Muscle of leg (tissue), 11 donors: Measurements from ENCODE around the gene GSE1. TPM values are rescaled to one million over a fixed set of nuclear protein-coding genes. Genes with fewer than 3 reads are reported as not detected.

Experiments
- DNase-seq: peaks from one replicate; pipeline ENCODE4 v3.0.0; 2013
- H3K27ac ChIP-seq: one replicate; pipeline ENCODE4 v1.5.1; 2013; ENCODE audit warnings: mild to moderate bottlenecking, low read length, control low read depth
- H3K27me3 ChIP-seq: one replicate; pipeline ENCODE4 v1.6.1; 2013; ENCODE audit warnings: low read length; ENCODE audit not compliant: control insufficient read depth, insufficient read depth
- H3K36me3 ChIP-seq: one replicate; pipeline ENCODE4 v1.6.1; 2013; ENCODE audit warnings: low read length; ENCODE audit not compliant: control insufficient read depth, insufficient read depth
- H3K4me1 ChIP-seq: one replicate; pipeline ENCODE4 v1.6.1; 2013; ENCODE audit warnings: low read length; ENCODE audit not compliant: control insufficient read depth, insufficient read depth
- H3K4me3 ChIP-seq: one replicate; pipeline ENCODE4 v1.5.1; 2013; ENCODE audit warnings: low read length, control low read depth
- H3K9me3 ChIP-seq: replicated peaks from 2 replicates; pipeline ENCODE4 v1.6.1; 2013; ENCODE audit warnings: low read depth, low read length; ENCODE audit not compliant: control insufficient read depth
- WGBS: methylation state at CpG from one replicate; pipeline ENCODE4 v1.1.5; 2013; ENCODE audit warnings: missing lambda C conversion rate; ENCODE audit not compliant: insufficient coverage; 5-methylcytosine and 5-hydroxymethylcytosine counted together
- polyA plus RNA-seq, 8 donors: library from polyadenylated mRNA; unstranded; fragments of 120-200 nt; gene quantifications; one replicate each; pipeline versions ENCODE4 v1.2.1 to v1.2.3, GENCODE V29; 2013; ENCODE audit warnings: inconsistent platforms in 1 of 8, low replicate concordance in 1 of 8; ENCODE audit not compliant: insufficient read length in 8 of 8, insufficient read depth in 1 of 8
- total RNA-seq: library from RNA; stranded (reverse); fragments of 120-200 nt; gene quantifications from one replicate; pipeline ENCODE4 v1.2.4, GENCODE V29; 2013

GSE1 gene
- total and polyA plus RNA-seq, 9 donors = 32.4 to 67.4 (median 47.3) TPM

DNA sequence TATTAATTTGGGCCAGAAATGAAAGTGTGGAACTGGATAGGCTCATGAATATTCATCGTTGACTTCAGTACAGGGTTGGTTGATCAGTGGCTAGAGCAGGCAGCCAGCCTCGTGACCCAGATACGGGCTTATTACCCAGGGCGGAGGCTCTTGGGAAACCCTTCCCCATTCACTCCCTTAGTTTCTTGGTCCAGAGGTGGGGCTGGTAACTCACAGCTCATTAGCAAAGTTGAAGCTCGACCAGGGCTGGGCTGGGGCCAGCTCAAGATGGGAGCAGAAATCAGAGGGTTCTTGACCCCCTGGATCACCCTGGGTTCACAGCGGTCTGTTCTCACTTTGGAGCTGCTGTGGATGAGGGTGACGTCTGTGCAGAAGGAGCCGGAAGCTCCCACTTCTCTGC lies 44.6 kb upstream of the GSE1 start:
- Histone ChIP-seq H3K4me3 (no peak overlapping the region), H3K27me3 (no peaks in the 10 kb centered on the region), H3K9me3 (peaks cover 9% of the 10 kb centered on the region), H3K27ac (no peak overlapping the region), H3K4me1 (peaks cover 51% of the 10 kb centered on the region), H3K36me3 (no peaks in the 10 kb centered on the region)
- 88% methylated on average over 4 of the region's 8 CpGs for WGBS
- no peak for DNase-seq

DNA sequence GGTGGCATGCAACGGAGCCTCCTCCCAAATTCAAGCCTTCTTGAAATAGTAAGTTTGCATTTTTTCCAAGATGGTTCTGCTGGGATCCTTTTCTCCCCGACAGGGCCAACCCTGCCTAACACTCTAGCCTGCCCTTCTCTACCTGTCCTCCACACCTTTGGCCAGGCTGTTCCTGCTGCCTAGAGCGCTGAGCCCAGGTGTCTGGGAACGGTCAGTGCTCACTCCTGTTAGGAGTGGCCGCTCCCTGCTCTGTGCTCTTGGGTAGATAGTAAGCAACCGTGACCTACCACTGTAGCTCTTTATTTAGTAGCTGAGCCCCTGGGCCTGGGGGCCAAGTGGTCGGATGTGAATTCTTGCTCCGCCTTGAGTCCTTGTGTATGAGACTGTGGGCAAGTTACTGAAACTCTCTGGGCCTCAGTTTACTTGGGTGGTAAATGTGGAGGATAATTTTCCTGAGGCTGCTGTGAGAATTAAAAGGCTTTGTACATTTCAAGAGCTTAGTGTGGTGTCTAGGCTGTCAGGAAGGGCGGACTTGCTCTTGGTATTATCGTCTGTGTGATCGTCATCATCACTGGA lies 44.0 kb upstream of the GSE1 start:
- 84% methylated on average over 8 of the region's 11 CpGs for WGBS
- Histone ChIP-seq H3K27me3 (no peaks in the 10 kb centered on the region), H3K4me1 (peaks cover 52% of the 10 kb centered on the region), H3K4me3 (no peak overlapping the region), H3K27ac (no peak overlapping the region), H3K9me3 (peaks cover 9% of the 10 kb centered on the region), H3K36me3 (no peaks in the 10 kb centered on the region)
- no peak for DNase-seq

DNA sequence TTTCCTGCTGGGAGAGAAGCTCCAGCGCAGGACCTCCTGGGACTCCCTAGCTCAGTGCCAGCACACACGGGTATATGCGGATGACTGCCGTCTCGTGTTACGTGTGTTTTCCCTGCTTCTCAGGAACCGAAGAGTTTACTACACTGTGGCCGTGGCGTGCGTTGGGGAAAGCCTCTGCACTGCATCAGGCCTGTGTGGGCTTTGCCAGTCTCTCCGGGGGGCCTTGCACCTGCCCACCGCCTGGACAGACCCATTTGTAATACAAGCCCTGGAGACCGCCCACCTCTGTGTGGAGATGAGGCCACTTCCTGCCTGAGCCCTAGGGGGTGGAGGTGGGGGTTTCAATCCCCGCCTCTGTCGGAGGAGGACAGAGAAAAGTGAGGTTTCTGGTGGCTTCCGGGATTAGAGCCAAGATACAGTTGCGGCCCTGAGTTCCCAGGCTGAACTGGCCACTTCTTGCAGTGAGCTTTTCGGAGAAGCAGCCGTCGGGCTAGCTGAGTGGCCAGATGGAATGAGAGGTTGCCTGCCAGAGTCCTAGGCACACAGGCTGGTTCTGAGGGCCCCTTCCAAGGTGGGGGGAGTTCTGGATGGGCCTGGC lies 43.4 kb upstream of the GSE1 start:
- Histone ChIP-seq H3K27me3 (no peaks in the 10 kb centered on the region), H3K36me3 (no peaks in the 10 kb centered on the region), H3K9me3 (peaks cover 9% of the 10 kb centered on the region), H3K4me1 (peaks cover 58% of the 10 kb centered on the region), H3K4me3 (no peak overlapping the region), H3K27ac (peak overlapping the region; percentile 21)
- no peak for DNase-seq
- 27% methylated on average over 12 of the region's 20 CpGs for WGBS

DNA sequence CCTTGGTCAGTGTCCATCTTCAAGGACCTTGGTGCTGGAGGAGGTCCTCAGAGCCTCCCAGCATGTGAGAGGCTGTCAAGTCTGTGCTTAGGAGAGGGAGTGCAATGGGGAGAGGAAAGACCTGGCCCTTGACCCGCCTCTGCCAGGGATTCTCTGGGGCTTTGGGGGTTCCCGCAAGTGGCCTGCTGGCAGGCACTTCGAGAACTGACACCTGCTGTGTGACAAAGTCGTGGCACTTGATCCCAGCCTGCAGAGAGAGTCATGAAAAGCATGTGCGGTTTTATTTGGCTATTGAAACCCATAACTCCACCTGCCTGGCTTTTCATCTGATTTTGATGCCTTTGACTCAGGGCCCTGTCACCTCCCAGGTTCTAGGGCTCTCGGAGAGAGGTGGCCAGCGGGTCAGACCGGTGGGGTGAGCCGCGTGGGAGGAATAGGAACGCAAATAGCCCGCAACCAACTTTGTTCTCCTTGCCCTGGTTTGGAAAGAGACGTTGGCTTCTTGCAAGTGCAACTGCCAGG lies 42.8 kb upstream of the GSE1 start:
- Histone ChIP-seq H3K4me1 (peaks cover 64% of the 10 kb centered on the region), H3K27me3 (no peaks in the 10 kb centered on the region), H3K36me3 (no peaks in the 10 kb centered on the region), H3K4me3 (no peak overlapping the region), H3K27ac (peak overlapping the region; percentile 21), H3K9me3 (peaks cover 9% of the 10 kb centered on the region)
- WGBS = 69% methylated on average over 12 of the region's 13 CpGs
- no peak for DNase-seq

DNA sequence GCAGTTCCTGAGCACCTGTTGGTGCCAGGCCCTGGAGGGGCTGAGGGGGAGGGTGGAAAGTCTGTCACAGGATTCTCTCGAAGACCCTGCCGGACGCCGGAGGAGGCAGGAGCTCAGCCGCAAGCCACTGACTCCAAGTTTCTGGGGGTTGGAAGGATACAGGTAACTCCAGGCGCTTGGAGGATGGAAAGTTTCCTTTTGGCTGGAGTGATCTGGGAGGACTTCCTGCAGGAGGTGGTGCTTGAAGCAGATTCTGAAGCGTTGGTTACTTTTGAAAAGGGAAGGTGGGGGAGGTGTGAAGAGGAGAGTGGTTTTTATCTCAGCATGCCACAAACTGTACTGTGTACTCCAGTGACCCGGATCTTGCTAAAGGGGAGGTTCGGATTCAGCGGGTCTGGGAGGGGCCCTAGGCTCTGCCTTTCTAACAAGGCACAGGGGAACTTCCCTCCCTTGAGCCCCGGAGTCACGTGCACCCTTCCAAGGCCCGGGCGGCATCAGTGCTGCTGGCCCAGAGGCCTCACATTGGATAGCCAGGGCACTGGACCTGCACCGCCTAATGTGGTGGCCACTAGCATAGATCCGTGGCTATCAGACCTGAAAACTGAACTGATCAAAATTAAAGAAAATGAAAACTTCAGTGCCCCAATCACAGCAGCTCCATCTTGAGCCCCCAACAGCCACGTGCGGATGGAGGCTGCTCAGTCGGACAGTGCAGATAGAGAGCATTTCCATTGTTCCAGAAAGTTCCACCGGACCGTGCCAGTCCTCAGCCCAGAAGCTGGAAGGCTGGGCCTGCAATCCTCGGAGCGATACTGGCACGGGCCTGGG lies 42.2 kb upstream of the GSE1 start:
- H3K4me3 ChIP-seq = no peak overlapping the region
- peaks cover 65% of the 10 kb centered on the region for H3K4me1 ChIP-seq
- peaks cover 9% of the 10 kb centered on the region for H3K9me3 ChIP-seq
- 75% methylated on average over 22 of the region's 24 CpGs for WGBS
- DNase-seq = no peak
- no peaks in the 10 kb centered on the region for H3K27me3 ChIP-seq
- peak overlapping the region; percentile 17 for H3K27ac ChIP-seq
- no peaks in the 10 kb centered on the region for H3K36me3 ChIP-seq

DNA sequence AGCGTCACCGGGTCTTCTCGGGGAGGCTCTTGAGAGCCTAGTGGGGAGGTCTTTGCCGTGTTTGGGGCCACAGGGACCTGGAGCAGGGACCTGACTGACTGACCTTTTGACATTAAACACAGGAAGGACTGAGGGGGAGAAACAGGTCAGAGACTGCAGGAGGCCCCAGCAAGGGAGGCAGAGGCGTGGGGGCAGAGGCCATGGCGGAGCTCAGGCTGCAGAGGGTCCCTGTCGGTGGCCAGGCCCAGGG lies 41.6 kb upstream of the GSE1 start:
- H3K27ac ChIP-seq = peak overlapping the region; percentile 17
- no peak overlapping the region for H3K4me3 ChIP-seq
- DNase-seq = no peak
- no peaks in the 10 kb centered on the region for H3K36me3 ChIP-seq
- H3K27me3 ChIP-seq = no peaks in the 10 kb centered on the region
- WGBS = 67% methylated on average over 7 of the region's 7 CpGs
- peaks cover 65% of the 10 kb centered on the region for H3K4me1 ChIP-seq
- H3K9me3 ChIP-seq = peaks cover 9% of the 10 kb centered on the region

DNA sequence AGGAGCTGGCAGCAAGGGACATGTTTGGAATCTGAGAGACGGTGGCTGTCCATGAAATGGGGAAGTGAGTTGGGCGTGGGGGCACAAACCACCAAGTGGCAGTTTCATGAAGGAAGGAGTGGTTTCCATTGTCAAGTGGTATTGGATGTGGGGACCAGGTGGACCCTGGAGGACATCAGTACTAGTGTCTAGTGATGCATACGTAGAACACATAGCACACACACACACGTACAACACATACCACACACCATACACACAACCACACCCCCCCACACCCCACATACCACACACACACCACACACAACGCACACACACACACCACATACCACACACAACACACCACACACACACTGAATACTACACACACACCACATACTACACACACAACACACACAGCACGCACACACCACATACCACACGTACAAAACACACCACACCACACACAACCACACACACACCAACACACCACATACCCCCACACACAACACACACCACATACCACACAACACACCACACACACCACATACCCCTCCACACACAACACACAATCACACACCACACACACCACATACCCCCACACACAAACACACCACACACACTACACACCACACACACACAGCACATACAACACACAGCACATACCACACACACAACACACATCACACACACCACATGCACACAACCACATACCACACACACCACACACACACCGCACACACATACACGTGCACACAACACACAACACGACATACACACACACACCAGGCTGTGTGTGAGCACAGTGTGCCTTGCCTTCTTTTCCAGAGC lies 41.1 kb upstream of the GSE1 start:
- DNase-seq = no peak
- no peaks in the 10 kb centered on the region for H3K27me3 ChIP-seq
- peaks cover 9% of the 10 kb centered on the region for H3K9me3 ChIP-seq
- H3K4me1 ChIP-seq = peaks cover 68% of the 10 kb centered on the region
- peak overlapping the region; percentile 17 for H3K27ac ChIP-seq
- no peak overlapping the region for H3K4me3 ChIP-seq
- 78% methylated on average over 8 of the region's 10 CpGs for WGBS
- H3K36me3 ChIP-seq = no peaks in the 10 kb centered on the region

DNA sequence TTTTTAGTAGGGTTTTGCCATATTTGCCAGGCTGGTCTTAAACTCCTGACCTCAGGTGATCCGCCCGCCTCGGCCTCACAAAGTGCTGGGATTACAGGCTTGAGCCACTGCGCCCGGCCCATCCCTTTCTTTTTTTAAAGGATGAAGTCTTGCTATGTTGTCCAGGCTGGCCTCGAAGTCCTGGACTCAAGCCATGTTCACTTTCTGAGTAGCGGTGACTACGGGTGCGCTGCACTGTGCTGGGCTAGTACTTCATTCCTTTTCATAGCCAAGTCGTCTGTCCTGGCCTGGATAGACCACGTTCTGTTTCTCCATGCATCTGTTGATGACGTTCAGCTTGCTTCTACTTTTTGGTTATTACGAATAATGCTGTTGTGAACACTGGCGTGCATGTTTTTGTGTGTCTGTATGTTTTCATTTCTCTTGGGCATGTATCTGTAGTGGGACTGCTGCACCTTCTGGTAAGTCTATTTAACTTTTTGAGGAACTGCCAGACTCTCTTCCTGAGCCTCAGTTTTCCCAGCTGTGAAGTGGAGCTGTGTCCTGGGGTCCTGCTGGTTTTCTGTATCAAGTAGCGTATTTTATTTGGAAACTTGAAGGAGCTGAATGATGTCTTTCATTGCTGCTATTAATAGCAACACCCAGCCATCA lies 40.0 kb upstream of the GSE1 start:
- WGBS = 64% methylated on average over 12 of the region's 15 CpGs
- Histone ChIP-seq H3K27ac (peak overlapping the region; percentile 87), H3K27me3 (no peaks in the 10 kb centered on the region), H3K4me1 (peaks cover 79% of the 10 kb centered on the region), H3K4me3 (no peak overlapping the region), H3K36me3 (no peaks in the 10 kb centered on the region), H3K9me3 (peaks cover 9% of the 10 kb centered on the region)
- no peak for DNase-seq

DNA sequence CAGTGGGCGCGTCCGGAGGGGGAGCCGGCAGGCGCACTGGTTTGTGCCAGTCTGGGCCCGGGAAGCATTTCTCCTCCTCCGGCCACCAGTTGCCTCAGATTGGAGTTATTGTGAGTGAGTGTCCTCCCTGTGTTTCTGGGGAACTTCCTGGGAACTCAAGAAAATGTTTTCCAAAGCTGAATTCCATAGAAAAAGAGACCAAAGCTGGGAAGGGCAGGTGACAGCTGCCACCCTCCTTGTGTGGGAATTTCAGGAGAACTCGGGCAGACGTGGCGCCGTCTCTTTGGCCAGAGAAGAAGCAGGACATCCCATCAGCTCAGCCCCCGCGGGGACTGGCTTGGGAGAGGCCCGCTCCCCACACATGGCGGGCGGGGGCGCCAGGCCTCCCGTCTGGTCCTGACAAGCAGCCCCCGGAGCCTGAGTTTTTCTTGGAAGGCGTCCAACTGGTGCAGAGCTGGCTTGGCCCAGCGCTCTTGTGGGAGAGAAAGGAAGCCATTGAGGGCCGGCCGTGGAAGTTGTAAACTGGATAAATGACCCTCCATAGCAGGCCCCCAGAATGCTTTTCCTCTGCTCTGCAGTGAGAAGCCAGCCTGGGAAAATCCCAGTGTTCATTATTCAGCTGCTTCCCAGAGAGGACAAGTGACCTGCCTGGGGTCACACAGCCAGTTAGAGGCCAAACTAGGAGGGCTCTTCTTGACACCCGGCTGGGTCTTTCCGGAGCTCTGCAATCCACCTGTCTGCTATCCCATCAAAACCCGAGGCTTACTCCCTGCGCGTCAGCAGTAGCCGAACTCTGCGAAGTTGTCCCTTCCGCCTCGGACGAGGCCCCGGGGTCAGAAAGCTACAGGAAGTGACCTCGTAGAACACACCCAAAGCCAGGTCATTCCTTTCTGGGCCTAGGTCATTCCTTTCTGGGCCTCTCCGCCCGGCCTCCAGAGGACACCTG lies 39.2 kb upstream of the GSE1 start:
- DNase-seq = peak; percentile 92
- Histone ChIP-seq H3K4me1 (peaks cover 86% of the 10 kb centered on the region), H3K9me3 (peaks cover 7% of the 10 kb centered on the region), H3K27ac (peak overlapping the region; percentile 87), H3K36me3 (no peaks in the 10 kb centered on the region), H3K4me3 (no peak overlapping the region), H3K27me3 (no peaks in the 10 kb centered on the region)
- 14% methylated on average over 28 of the region's 37 CpGs for WGBS
